Adrenal gland (tissue), 5 donors: ENCODE data around the gene EIF4A3.

ENCODE experiments used
- POLR2A ChIP-seq, 2 donors: fragments of 450-650 bp; IDR thresholded peaks; one replicate each; pipeline ENCODE4 v1.6.1; 2017; ENCODE audit warnings: antibody characterized with exemption in 2 of 2, mild to moderate bottlenecking in 2 of 2, moderate library complexity in 1 of 2
- TF ChIP-seq, protein P1 (sequence below), 6 experiments: fragments of 450-650 bp in 4 of 6; fragments of 200-600 bp in 2 of 6; sonication (generic) in 1 of 6; IDR thresholded peaks; 1 replicate in 5 of 6; 2 replicates in 1 of 6; pipeline versions ENCODE4 v1.5.1 to v1.8.0; 2016 to 2021; ENCODE audit warnings: antibody characterized with exemption in 6 of 6, mild to moderate bottlenecking in 2 of 6, moderate library complexity in 1 of 6
- donor health status: DM: no; HTN: no; CAD: no.

DNA sequence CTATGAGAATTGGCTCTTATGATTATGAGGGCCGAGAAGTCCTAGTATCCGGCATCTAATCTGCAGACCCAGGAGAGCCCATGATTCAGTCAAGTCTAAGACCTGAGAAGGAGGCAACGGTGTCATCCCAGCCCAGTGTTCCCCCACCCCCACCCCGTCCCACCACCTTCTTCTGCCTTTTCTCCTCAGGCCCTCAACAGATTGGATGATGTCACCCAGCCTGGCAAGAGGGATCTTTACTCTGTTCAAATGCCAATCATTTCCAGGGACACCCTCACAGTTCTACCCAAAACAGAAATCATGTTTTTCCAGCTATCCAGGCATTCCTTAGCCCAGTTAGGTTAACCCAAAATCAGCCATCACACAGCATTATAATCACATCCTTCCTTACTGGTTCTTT, 55.6 kb downstream of the EIF4A3 start:
- TF ChIP-seq, protein P1, sequence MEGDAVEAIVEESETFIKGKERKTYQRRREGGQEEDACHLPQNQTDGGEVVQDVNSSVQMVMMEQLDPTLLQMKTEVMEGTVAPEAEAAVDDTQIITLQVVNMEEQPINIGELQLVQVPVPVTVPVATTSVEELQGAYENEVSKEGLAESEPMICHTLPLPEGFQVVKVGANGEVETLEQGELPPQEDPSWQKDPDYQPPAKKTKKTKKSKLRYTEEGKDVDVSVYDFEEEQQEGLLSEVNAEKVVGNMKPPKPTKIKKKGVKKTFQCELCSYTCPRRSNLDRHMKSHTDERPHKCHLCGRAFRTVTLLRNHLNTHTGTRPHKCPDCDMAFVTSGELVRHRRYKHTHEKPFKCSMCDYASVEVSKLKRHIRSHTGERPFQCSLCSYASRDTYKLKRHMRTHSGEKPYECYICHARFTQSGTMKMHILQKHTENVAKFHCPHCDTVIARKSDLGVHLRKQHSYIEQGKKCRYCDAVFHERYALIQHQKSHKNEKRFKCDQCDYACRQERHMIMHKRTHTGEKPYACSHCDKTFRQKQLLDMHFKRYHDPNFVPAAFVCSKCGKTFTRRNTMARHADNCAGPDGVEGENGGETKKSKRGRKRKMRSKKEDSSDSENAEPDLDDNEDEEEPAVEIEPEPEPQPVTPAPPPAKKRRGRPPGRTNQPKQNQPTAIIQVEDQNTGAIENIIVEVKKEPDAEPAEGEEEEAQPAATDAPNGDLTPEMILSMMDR (IDR thresholded peaks at IDR 0.05): no peak
- no peak for TF ChIP-seq POLR2A (IDR thresholded peaks at IDR 0.05)
